Measurements from ENCODE around the gene COL4A4. TPM values are rescaled to one million over a fixed set of nuclear protein-coding genes. Genes with fewer than 3 reads are reported as not detected.

The COL4A4 gene
- total RNA-seq, 1 experiment from 2014 or later = 3.1 TPM

- TF ChIP-seq, protein P1, sequence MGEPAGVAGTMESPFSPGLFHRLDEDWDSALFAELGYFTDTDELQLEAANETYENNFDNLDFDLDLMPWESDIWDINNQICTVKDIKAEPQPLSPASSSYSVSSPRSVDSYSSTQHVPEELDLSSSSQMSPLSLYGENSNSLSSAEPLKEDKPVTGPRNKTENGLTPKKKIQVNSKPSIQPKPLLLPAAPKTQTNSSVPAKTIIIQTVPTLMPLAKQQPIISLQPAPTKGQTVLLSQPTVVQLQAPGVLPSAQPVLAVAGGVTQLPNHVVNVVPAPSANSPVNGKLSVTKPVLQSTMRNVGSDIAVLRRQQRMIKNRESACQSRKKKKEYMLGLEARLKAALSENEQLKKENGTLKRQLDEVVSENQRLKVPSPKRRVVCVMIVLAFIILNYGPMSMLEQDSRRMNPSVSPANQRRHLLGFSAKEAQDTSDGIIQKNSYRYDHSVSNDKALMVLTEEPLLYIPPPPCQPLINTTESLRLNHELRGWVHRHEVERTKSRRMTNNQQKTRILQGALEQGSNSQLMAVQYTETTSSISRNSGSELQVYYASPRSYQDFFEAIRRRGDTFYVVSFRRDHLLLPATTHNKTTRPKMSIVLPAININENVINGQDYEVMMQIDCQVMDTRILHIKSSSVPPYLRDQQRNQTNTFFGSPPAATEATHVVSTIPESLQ (CRISPR knock-in tag; IDR thresholded peaks at IDR 0.05) = no peak
- no peak for TF ChIP-seq AFF4 (CRISPR knock-in tag; IDR thresholded peaks at IDR 0.05; ENCODE audit: borderline replicate concordance)
- TF ChIP-seq, protein P2, sequence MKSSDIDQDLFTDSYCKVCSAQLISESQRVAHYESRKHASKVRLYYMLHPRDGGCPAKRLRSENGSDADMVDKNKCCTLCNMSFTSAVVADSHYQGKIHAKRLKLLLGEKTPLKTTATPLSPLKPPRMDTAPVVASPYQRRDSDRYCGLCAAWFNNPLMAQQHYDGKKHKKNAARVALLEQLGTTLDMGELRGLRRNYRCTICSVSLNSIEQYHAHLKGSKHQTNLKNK (CRISPR knock-in tag; IDR thresholded peaks at IDR 0.05) = no peak
- no peak for TF ChIP-seq KAT7 (CRISPR knock-in tag; IDR thresholded peaks at IDR 0.05; ENCODE audit: borderline replicate concordance)
- no peak for TF ChIP-seq ZBTB21 (CRISPR knock-in tag; IDR thresholded peaks at IDR 0.05; ENCODE audit: borderline replicate concordance)
- no peak for TF ChIP-seq TCF7 (CRISPR knock-in tag; IDR thresholded peaks at IDR 0.05; ENCODE audit: low read depth)
- no peak for TF ChIP-seq RORB (CRISPR knock-in tag; IDR thresholded peaks at IDR 0.05)
- TF ChIP-seq CREM (CRISPR knock-in tag; IDR thresholded peaks at IDR 0.05) = no peak
These were observed 190.2 kb downstream of the COL4A4 start (continued) for GRCh38 chr2:226973816-226974215.

DNA sequence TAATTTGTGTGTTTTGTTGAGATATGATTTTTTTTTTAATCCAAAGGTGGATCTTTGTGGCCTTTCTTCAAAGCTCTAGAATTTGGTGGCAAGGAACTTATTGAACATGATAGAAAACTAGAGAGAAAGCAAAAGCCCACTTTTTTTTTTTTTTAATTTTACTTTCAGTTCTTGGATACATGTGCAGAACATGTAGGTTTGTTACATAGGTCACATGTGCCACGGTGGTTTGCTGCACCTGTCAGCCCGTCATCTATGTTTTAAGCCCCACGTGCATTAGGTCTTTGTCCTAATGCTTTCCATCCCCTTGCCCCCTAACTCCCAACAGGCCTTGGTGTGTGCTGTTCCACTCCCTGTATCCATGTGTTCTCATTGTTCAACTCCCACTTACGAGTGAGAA is 192.2 kb downstream of the COL4A4 start:
- ATAC-seq (no peak), DNase-seq (ENCODE audit: low spot score) (no peak)
- TF ChIP-seq NR1H2 (CRISPR knock-in tag; IDR thresholded peaks at IDR 0.05) = no peak
- no peaks in the 10 kb centered on the region for H3K9me3 Mint-ChIP-seq
- ChIA-PET CTCF (no interaction called here), POLR2A (no interaction called here)
- H3K27ac Mint-ChIP-seq = no peak overlapping the region
- no peaks in the 10 kb centered on the region for H3K27me3 Mint-ChIP-seq (ENCODE audit: low read depth)
- no peaks in the 10 kb centered on the region for H3K36me3 Mint-ChIP-seq
- H3K4me1 Mint-ChIP-seq = peaks cover under 1% of the 10 kb centered on the region; the same call in 1 of the 2 replicates
- H3K4me3 Mint-ChIP-seq = no peak overlapping the region

GRCh38 chr2:226971084-226971483 is 192.9 kb downstream of the COL4A4 start:
- no peaks in the 10 kb centered on the region for H3K27me3 Mint-ChIP-seq (ENCODE audit: low read depth)
- DNase-seq (ENCODE audit: low spot score) (no peak), ATAC-seq (no peak)
- no peak overlapping the region for H3K4me3 Mint-ChIP-seq
- ChIA-PET POLR2A (no interaction called here), CTCF (no interaction called here)
- H3K36me3 Mint-ChIP-seq = no peaks in the 10 kb centered on the region
- H3K9me3 Mint-ChIP-seq = no peaks in the 10 kb centered on the region
- TF ChIP-seq NR3C1 (CRISPR knock-in tag; conservative IDR thresholded peaks at IDR 0.05; ENCODE audit: low read depth) (no peak), ZNF512 (CRISPR knock-in tag; IDR thresholded peaks at IDR 0.05; ENCODE audit: borderline replicate concordance) (no peak), CREM (CRISPR knock-in tag; IDR thresholded peaks at IDR 0.05) (no peak)
- no peaks in the 10 kb centered on the region for H3K4me1 Mint-ChIP-seq
- no peak overlapping the region for H3K27ac Mint-ChIP-seq

DNA sequence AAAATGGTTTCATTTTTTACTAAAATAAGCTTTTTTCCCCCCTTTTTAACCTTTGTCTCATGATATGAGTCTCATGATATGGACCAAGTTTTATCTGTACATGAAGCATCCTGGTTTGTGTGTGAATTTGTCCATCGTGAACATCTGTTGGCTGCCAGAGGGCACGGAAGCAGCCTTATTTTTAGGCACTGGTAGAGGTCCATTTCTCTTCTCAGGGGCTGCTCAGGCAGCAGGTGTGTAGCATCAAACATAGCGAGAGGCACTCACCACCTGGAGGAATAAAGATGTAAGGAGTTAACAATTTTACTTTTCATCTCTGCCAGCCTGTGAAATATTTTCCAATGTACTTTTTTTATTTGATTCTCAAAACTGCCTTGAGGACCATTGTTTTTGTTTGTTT is 193.6 kb downstream of the COL4A4 start:
- Mint-ChIP-seq H3K9me3 (no peaks in the 10 kb centered on the region), H3K4me1 (no peaks in the 10 kb centered on the region), H3K27me3 (ENCODE audit: low read depth) (no peaks in the 10 kb centered on the region), H3K36me3 (no peaks in the 10 kb centered on the region), H3K27ac (no peak overlapping the region), H3K4me3 (no peak overlapping the region)
- ChIA-PET CTCF (no interaction called here), POLR2A (no interaction called here)
- DNase-seq (ENCODE audit: low spot score) (no peak), ATAC-seq (no peak)
- TF ChIP-seq E2F4 (CRISPR knock-in tag; IDR thresholded peaks at IDR 0.05; ENCODE audit: borderline replicate concordance, low read depth) = no peak
- TF ChIP-seq ZNF317 (CRISPR knock-in tag; IDR thresholded peaks at IDR 0.05; ENCODE audit: borderline replicate concordance, low read depth) = no peak
- no peak for TF ChIP-seq AFF4 (CRISPR knock-in tag; IDR thresholded peaks at IDR 0.05; ENCODE audit: borderline replicate concordance)
- TF ChIP-seq, protein P1 (CRISPR knock-in tag; IDR thresholded peaks at IDR 0.05) = no peak

All from WTC11 (cell line).